AG04450 (cell line): ENCODE measurements around the gene FEN1. TPM values are rescaled to one million over a fixed set of nuclear protein-coding genes. Genes with fewer than 3 reads are reported as not detected.

Experiments
- CTCF ChIA-PET: fragments of 300-600, 350-600 bp; formaldehyde crosslinking; extraction: SDS; loops from one replicate; lab custom pipeline; 2022; ENCODE audit warnings: antibody characterized with exemption, inconsistent platforms; lab: Charles Lee
- POLR2A ChIA-PET: fragments of 350-600 bp; formaldehyde crosslinking; extraction: SDS; loops from one replicate; lab custom pipeline; 2021; ENCODE audit warnings: antibody characterized with exemption, inconsistent platforms; lab: Yijun Ruan, JAX
- DNase-seq: peaks from one replicate; pipeline ENCODE4 v3.0.0-alpha.2; 2011; ENCODE audit warnings: low read depth, low spot score
- H3K27ac ChIP-seq: one replicate; pipeline ENCODE4 v1.5.1; 2012; ENCODE audit warnings: low read depth, low read length, control low read depth
- H3K27me3 ChIP-seq: one replicate; pipeline ENCODE4 v1.6.0; 2012; ENCODE audit warnings: low read length; ENCODE audit not compliant: control insufficient read depth, insufficient read depth
- H3K4me3 ChIP-seq: 2 replicates; pipeline ENCODE4 v1.5.1; 2011; ENCODE audit warnings: mild to moderate bottlenecking, low read depth, low read length, control low read depth
- H3K9me3 ChIP-seq: 2 replicates; pipeline ENCODE4 v1.5.1; 2012; ENCODE audit warnings: low read length; ENCODE audit not compliant: control insufficient read depth, insufficient read depth
- polyA plus RNA-seq: library from polyadenylated mRNA; depleted of rRNA; stranded (reverse); fragments of >200 nt; gene quantifications from 2 replicates; pipeline ENCODE4 v1.2.3, GENCODE V29; 2011
- TF ChIP-seq, protein P1 (sequence below): IDR thresholded peaks from 2 replicates; pipeline ENCODE4 v1.5.1; 2011; ENCODE audit warnings: low read depth, low read length, control low read depth, inconsistent platforms

The FEN1 gene
- polyA plus RNA-seq, 1 experiment = 7.1 TPM

- Histone ChIP-seq H3K4me3 (no peak overlapping the region), H3K9me3 (no peaks in the 10 kb centered on the region; the same call in 1 of the 2 replicates), H3K27ac (no peak overlapping the region), H3K27me3 (no peaks in the 10 kb centered on the region)
- CTCF ChIA-PET = interaction anchor here (2.3 kb wide), 1 partner anchor 41 kb away, joined by 9 read pairs; no protein-coding TSS in a partner anchor
- no peak for DNase-seq
- TF ChIP-seq, protein P1, sequence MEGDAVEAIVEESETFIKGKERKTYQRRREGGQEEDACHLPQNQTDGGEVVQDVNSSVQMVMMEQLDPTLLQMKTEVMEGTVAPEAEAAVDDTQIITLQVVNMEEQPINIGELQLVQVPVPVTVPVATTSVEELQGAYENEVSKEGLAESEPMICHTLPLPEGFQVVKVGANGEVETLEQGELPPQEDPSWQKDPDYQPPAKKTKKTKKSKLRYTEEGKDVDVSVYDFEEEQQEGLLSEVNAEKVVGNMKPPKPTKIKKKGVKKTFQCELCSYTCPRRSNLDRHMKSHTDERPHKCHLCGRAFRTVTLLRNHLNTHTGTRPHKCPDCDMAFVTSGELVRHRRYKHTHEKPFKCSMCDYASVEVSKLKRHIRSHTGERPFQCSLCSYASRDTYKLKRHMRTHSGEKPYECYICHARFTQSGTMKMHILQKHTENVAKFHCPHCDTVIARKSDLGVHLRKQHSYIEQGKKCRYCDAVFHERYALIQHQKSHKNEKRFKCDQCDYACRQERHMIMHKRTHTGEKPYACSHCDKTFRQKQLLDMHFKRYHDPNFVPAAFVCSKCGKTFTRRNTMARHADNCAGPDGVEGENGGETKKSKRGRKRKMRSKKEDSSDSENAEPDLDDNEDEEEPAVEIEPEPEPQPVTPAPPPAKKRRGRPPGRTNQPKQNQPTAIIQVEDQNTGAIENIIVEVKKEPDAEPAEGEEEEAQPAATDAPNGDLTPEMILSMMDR = no peak
- POLR2A ChIA-PET = no interaction called here
Observed at GRCh38 chr11:61838921-61839320, 46.2 kb downstream of the FEN1 start.

DNA sequence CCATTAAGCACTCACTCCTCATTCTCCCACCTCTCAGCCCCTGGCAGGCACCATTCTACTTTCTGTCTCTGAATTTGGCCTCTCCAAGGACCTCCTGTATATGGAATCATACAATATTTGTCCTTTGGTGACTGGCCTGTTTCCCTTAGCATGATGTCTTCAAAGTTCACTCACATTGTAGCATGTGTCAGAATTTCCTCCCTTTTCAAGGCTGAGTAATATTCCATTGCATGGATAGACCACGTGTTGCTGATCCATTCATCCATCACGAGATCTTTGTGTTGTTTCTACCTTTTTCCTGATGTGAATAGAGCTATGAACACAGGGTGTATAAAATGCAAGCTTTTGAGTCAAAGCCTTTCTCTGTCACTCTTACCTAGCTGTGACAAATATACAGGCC lies 47.0 kb downstream of the FEN1 start:
- ChIA-PET CTCF (interaction anchor here (2.3 kb wide), 1 partner anchor 42 kb away, joined by 9 read pairs; no protein-coding TSS in a partner anchor), POLR2A (no interaction called here)
- no peak overlapping the region for H3K4me3 ChIP-seq
- no peak overlapping the region for H3K27ac ChIP-seq
- no peaks in the 10 kb centered on the region; the same call in 1 of the 2 replicates for H3K9me3 ChIP-seq
- no peaks in the 10 kb centered on the region for H3K27me3 ChIP-seq
- DNase-seq = no peak
- TF ChIP-seq, protein P1 = no peak

DNA sequence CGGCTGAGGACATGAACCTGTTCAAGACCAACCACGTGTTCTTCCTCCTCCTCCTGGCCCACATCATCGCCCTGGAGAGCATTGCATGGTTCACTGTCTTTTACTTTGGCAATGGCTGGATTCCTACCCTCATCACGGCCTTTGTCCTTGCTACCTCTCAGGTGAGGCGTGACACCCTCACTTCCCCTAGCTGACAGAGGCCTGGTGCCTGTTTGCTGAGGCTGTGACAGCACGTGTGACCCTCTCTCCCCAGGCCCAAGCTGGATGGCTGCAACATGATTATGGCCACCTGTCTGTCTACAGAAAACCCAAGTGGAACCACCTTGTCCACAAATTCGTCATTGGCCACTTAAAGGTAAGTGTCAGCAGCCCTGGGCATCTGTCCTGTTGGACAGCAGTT lies 47.7 kb downstream of the FEN1 start:
- TF ChIP-seq, protein P1 = no peak

GRCh38 chr11:61841636-61842527 lies 49.2 kb downstream of the FEN1 start:
- no peaks in the 10 kb centered on the region; the same call in 1 of the 2 replicates for H3K9me3 ChIP-seq
- DNase-seq = no peak
- TF ChIP-seq, protein P1 = no peak
- no peak overlapping the region for H3K27ac ChIP-seq
- no peak overlapping the region for H3K4me3 ChIP-seq
- no peaks in the 10 kb centered on the region for H3K27me3 ChIP-seq
- POLR2A ChIA-PET = no interaction called here
- CTCF ChIA-PET = interaction anchor here (0.6 to 1.6 kb wide), 4 partner anchors 56 to 266 kb away, joined by 3 to 4 read pairs (median 3); no protein-coding TSS in a partner anchor

More for the DNA sequence above, 47.7 kb downstream of the FEN1 start:
- DNase-seq = no peak
- Histone ChIP-seq H3K9me3 (no peaks in the 10 kb centered on the region; the same call in 1 of the 2 replicates), H3K4me3 (no peak overlapping the region), H3K27me3 (no peaks in the 10 kb centered on the region), H3K27ac (no peak overlapping the region)
- POLR2A ChIA-PET = interaction anchor here (0.7 kb wide), 1 partner anchor 9 kb away, joined by 4 read pairs; no protein-coding TSS in a partner anchor
- CTCF ChIA-PET = interaction anchor here (2.3 kb wide), 1 partner anchor 43 kb away, joined by 9 read pairs; no protein-coding TSS in a partner anchor

- Histone ChIP-seq H3K27me3 (no peaks in the 10 kb centered on the region), H3K9me3 (no peaks in the 10 kb centered on the region; the same call in 1 of the 2 replicates), H3K27ac (no peak overlapping the region), H3K4me3 (no peak overlapping the region)
- POLR2A ChIA-PET = interaction anchor here (0.6 kb wide), 1 partner anchor 21 kb away, joined by 3 read pairs; no protein-coding TSS in a partner anchor
- TF ChIP-seq, protein P1 = no peak
- CTCF ChIA-PET = interaction anchor here (0.6 to 1.6 kb wide), 3 partner anchors 55 to 112 kb away, joined by 3 to 4 read pairs (median 3); no protein-coding TSS in a partner anchor
- no peak for DNase-seq
Observed at GRCh38 chr11:61842528-61842820, 49.8 kb downstream of the FEN1 start.
